PC-9 (cell line): ENCODE data around the gene ERC1. TPM values are rescaled to one million over a fixed set of nuclear protein-coding genes. Genes with fewer than 3 reads are reported as not detected.

ENCODE experiments used
- BruUV-seq: library from RNA; stranded (reverse); fragments of 400-500 nt; replicated peaks from 2 replicates; lab custom pipeline; 2021; lab: Mats Ljungman, UMichigan
- CTCF ChIA-PET: fragments of 300-600 bp; sonication (Branson Sonifier 250); formaldehyde crosslinking; loops from one replicate; lab custom pipeline; 2022; ENCODE audit warnings: antibody characterized with exemption; lab: Charles Lee
- POLR2A ChIA-PET: fragments of 300-600 bp; sonication (Branson Sonifier 250); formaldehyde crosslinking; loops from one replicate; lab custom pipeline; 2022; ENCODE audit warnings: antibody characterized with exemption; ENCODE audit not compliant: unreplicated experiment; lab: Charles Lee
- DNase-seq, 2 experiments: peaks; one replicate each; pipeline versions ENCODE4 v3.0.0 to v3.0.0-alpha.2; 2015 to 2022; ENCODE audit warnings: mixed read lengths in 1 of 2
- H2AFZ ChIP-seq: fragments of 200-600 bp; sonication (generic); 2 replicates; pipeline ENCODE4 v1.8.1; 2017; ENCODE audit warnings: antibody characterized with exemption
- H3F3A ChIP-seq: fragments of 200-600 bp; sonication (generic); 2 replicates; pipeline ENCODE4 v1.8.1; 2017; ENCODE audit warnings: antibody characterized with exemption, mild to moderate bottlenecking, low read depth; ENCODE audit not compliant: insufficient read depth
- H3K27ac ChIP-seq: fragments of 200-600 bp; sonication (generic); 2 replicates; pipeline ENCODE4 v1.6.1; 2016; ENCODE audit warnings: mixed run types
- H3K27me3 ChIP-seq: fragments of 200-600 bp; sonication (generic); 2 replicates; pipeline ENCODE4 v1.6.1; 2016; ENCODE audit warnings: low read depth, mixed run types; ENCODE audit not compliant: insufficient read depth
- H3K36me3 ChIP-seq: fragments of 200-600 bp; sonication (generic); 2 replicates; pipeline ENCODE4 v1.6.1; 2016; ENCODE audit warnings: low read depth, mixed run types
- H3K4me1 ChIP-seq: fragments of 200-600 bp; sonication (generic); replicated peaks from 2 replicates; pipeline ENCODE4 v1.6.1; 2016; ENCODE audit warnings: mixed run types; ENCODE audit not compliant: insufficient read depth
- H3K4me2 ChIP-seq: fragments of 200-600 bp; sonication (generic); 2 replicates; pipeline ENCODE4 v1.6.1; 2017; ENCODE audit warnings: mixed run types
- H3K4me3 ChIP-seq: fragments of 200-600 bp; sonication (generic); 2 replicates; pipeline ENCODE4 v1.6.1; 2016; ENCODE audit warnings: mixed run types
- H3K79me2 ChIP-seq: fragments of 200-600 bp; sonication (generic); 2 replicates; pipeline ENCODE4 v1.6.1; 2017; ENCODE audit warnings: low read depth, mixed run types
- H3K9me2 ChIP-seq: fragments of 200-600 bp; sonication (generic); 2 replicates; pipeline ENCODE4 v1.8.1; 2017; ENCODE audit warnings: mild to moderate bottlenecking; ENCODE audit not compliant: insufficient read depth
- H3K9me3 ChIP-seq: fragments of 200-600 bp; sonication (generic); 2 replicates; pipeline ENCODE4 v1.8.1; 2016; ENCODE audit warnings: low read depth; ENCODE audit not compliant: insufficient read depth
- H4K20me1 ChIP-seq: fragments of 200-600 bp; sonication (generic); 2 replicates; pipeline ENCODE4 v1.8.1; 2017; ENCODE audit not compliant: insufficient read depth
- EZH2 ChIP-seq: fragments of 200-600 bp; sonication (generic); IDR thresholded peaks from 2 replicates; pipeline ENCODE4 v1.8.0; 2017; ENCODE audit warnings: antibody characterized with exemption, low read depth
- intact Hi-C: fragments of 100-400 bp; cut with micrococcal nuclease; formaldehyde crosslinking; loops from one replicate; pipeline ENCODE4 v1.10.0; 2022; ENCODE audit not compliant: unreplicated experiment
- total RNA-seq: library from RNA; stranded (reverse); gene quantifications from 2 replicates; pipeline ENCODE4 v1.2.3, GENCODE V29; 2021
- TF ChIP-seq, protein P1 (sequence below): fragments of 200-600 bp; sonication (generic); conservative IDR thresholded peaks from 2 replicates; pipeline ENCODE4 v1.6.1; 2017; ENCODE audit warnings: mixed run types, antibody characterized with exemption, mild to moderate bottlenecking, moderate library complexity

The ERC1 gene
- total RNA-seq, 1 experiment from 2014 or later: 52.0 TPM

DNA sequence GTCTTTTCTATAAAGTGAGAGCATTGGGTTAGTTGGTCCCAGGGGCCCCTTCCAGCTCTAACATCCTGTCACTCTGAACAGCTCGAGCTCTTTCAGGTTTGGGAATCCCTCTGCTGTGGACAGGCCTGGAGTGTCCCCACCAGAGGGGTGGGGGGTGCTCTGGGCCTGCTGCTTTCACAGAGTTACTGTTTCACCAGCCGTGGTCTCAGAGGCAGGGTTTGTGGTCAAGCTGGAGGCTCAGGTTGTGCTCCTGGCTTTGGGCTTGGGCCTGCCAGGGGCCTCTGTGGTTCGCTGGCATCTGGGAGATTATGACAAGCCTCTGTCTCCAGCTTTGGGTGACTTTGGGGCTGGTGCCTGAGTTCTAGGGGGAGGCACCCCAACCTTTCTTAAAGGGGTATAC is 543.7 kb downstream of the ERC1 start:
- no peaks in the 10 kb centered on the region for H3F3A ChIP-seq
- intact Hi-C loops: no loop called here
- H3K4me1 ChIP-seq: no peaks in the 10 kb centered on the region
- H3K9me3 ChIP-seq: no peaks in the 10 kb centered on the region
- H2AFZ ChIP-seq: no peak overlapping the region
- BruUV-seq: no TSS peak
- H3K36me3 ChIP-seq: no peaks in the 10 kb centered on the region
- TF ChIP-seq EZH2: no peak
- TF ChIP-seq, protein P1, sequence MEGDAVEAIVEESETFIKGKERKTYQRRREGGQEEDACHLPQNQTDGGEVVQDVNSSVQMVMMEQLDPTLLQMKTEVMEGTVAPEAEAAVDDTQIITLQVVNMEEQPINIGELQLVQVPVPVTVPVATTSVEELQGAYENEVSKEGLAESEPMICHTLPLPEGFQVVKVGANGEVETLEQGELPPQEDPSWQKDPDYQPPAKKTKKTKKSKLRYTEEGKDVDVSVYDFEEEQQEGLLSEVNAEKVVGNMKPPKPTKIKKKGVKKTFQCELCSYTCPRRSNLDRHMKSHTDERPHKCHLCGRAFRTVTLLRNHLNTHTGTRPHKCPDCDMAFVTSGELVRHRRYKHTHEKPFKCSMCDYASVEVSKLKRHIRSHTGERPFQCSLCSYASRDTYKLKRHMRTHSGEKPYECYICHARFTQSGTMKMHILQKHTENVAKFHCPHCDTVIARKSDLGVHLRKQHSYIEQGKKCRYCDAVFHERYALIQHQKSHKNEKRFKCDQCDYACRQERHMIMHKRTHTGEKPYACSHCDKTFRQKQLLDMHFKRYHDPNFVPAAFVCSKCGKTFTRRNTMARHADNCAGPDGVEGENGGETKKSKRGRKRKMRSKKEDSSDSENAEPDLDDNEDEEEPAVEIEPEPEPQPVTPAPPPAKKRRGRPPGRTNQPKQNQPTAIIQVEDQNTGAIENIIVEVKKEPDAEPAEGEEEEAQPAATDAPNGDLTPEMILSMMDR: no peak
- no peaks in the 10 kb centered on the region for H3K9me2 ChIP-seq
- DNase-seq: no peak
- no peaks in the 10 kb centered on the region for H3K79me2 ChIP-seq
- no peak overlapping the region for H3K27ac ChIP-seq
- peaks cover 31% of the 10 kb centered on the region for H3K27me3 ChIP-seq
- H3K4me2 ChIP-seq: no peak overlapping the region
- CTCF ChIA-PET: interaction anchor here (0.6 kb wide), 1 partner anchor 417 kb away, joined by 3 read pairs; no protein-coding TSS in a partner anchor
- POLR2A ChIA-PET: interaction anchor here (0.5 kb wide), 1 partner anchor 588 kb away, joined by 4 read pairs; no protein-coding TSS in a partner anchor
- no peak overlapping the region for H3K4me3 ChIP-seq
- H4K20me1 ChIP-seq: no peaks in the 10 kb centered on the region

- Histone ChIP-seq H3K27me3 (peaks cover 22% of the 10 kb centered on the region), H3K4me3 (no peak overlapping the region), H3K9me3 (no peaks in the 10 kb centered on the region), H3K27ac (no peak overlapping the region), H3F3A (peaks cover 4% of the 10 kb centered on the region), H3K79me2 (no peaks in the 10 kb centered on the region), H4K20me1 (no peaks in the 10 kb centered on the region), H3K4me2 (no peak overlapping the region), H3K36me3 (no peaks in the 10 kb centered on the region), H3K4me1 (peaks cover 18% of the 10 kb centered on the region), H2AFZ (no peak overlapping the region), H3K9me2 (no peaks in the 10 kb centered on the region)
- no peak for DNase-seq
- ChIA-PET CTCF (interaction anchor here (0.7 kb wide), 1 partner anchor 683 kb away, joined by 7 read pairs; no protein-coding TSS in a partner anchor), POLR2A (no interaction called here)
- no peak for TF ChIP-seq EZH2
- TF ChIP-seq, protein P1: no peak
- BruUV-seq: no TSS peak
- intact Hi-C loops: no loop called here
Measured at GRCh38 chr12:1536817-1537216, 545.8 kb downstream of the ERC1 start.

DNA sequence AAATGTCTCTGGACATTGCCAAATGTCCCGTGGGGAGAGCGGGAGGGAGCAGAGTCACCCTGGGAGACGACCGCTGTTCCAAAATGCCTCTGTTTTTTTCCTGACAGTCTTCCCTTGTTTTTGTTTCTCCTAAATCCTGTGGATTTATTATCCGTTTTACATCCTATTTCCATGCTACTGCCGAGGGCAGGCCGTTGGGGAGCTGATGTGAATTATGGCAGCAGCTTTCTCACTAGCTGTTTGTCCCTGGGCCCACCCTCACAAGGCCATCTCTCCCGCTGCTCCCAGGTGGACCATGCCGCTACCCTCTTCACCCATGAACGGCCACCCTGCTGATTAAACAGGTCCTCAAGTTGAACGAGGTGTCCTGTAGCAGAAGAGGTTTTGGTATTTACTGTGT is 548.1 kb downstream of the ERC1 start:
- Histone ChIP-seq H3K4me1 (peaks cover 20% of the 10 kb centered on the region), H3K9me2 (no peaks in the 10 kb centered on the region), H3K4me3 (no peak overlapping the region), H3K36me3 (no peaks in the 10 kb centered on the region), H3K79me2 (no peaks in the 10 kb centered on the region), H3K4me2 (no peak overlapping the region), H3K27me3 (peaks cover under 1% of the 10 kb centered on the region; the same call in 1 of the 2 replicates), H3K9me3 (no peaks in the 10 kb centered on the region), H2AFZ (no peak overlapping the region), H3F3A (peaks cover 4% of the 10 kb centered on the region), H3K27ac (no peak overlapping the region), H4K20me1 (no peaks in the 10 kb centered on the region)
- intact Hi-C loops: no loop called here
- no peak for DNase-seq
- TF ChIP-seq, protein P1: no peak
- no peak for TF ChIP-seq EZH2
- no TSS peak for BruUV-seq
- ChIA-PET POLR2A (no interaction called here), CTCF (no interaction called here)
